Measurements from ENCODE around the gene LOXL3. TPM values are rescaled to one million over a fixed set of nuclear protein-coding genes. Genes with fewer than 3 reads are reported as not detected.

Gene LOXL3
- total RNA-seq, 1 experiment from 2014 or later: 29.0 TPM

- Histone ChIP-seq H4K5ac (ENCODE audit: insufficient read length, low read depth, low read length) (no peak overlapping the region), H3K23me2 (ENCODE audit: insufficient read length, low read depth, low read length, poor library complexity, severe bottlenecking) (peaks cover 20% of the 10 kb centered on the region), H3T11ph (ENCODE audit: low read length) (no peak overlapping the region), H2AFZ (ENCODE audit: low read length) (no peak overlapping the region), H3K4ac (ENCODE audit: low read depth, low read length) (no peak overlapping the region), H3K4me2 (ENCODE audit: insufficient read depth, insufficient read length, low read length) (peak overlapping the region; percentile 63), H3K9ac (ENCODE audit: extremely low read depth, insufficient read length, low read length) (peak overlapping the region; percentile 26), H3K23ac (ENCODE audit: insufficient read length, low read depth, low read length) (no peak overlapping the region), H3K18ac (ENCODE audit: insufficient read length, low read depth, low read length) (no peak overlapping the region), H4K8ac (replicated peaks; ENCODE audit: insufficient read length, low read depth, low read length) (no peak overlapping the region), H3K56ac (ENCODE audit: insufficient read length, low read depth, low read length) (no peak overlapping the region), H3K27ac (ENCODE audit: insufficient read length, low read depth, low read length) (no peak overlapping the region), H2BK20ac (ENCODE audit: low read depth, low read length, poor library complexity, severe bottlenecking) (no peak overlapping the region), H2BK5ac (ENCODE audit: insufficient read length, low read length) (no peak overlapping the region), H2BK12ac (ENCODE audit: insufficient read length, low read depth, low read length) (no peak overlapping the region), H3K9me3 (ENCODE audit: control insufficient read depth, low read depth, low read length) (no peaks in the 10 kb centered on the region), H2AK5ac (ENCODE audit: insufficient read length, low read length) (no peak overlapping the region), H3K79me1 (ENCODE audit: insufficient read depth, low read depth, low read length, poor library complexity, severe bottlenecking) (no peaks in the 10 kb centered on the region), H2BK120ac (ENCODE audit: low read depth, low read length, poor library complexity, severe bottlenecking) (no peak overlapping the region), H3K27me3 (ENCODE audit: insufficient read depth, low read length) (no peaks in the 10 kb centered on the region; the same call in 1 of the 2 replicates), H3K4me1 (ENCODE audit: insufficient read depth, low read length) (0 out of 2 replicates have a peak, but pooled peaks cover 5% of the 10 kb centered on the region), H2BK15ac (ENCODE audit: low read depth, low read length) (no peak overlapping the region), H4K91ac (ENCODE audit: insufficient read length, low read depth, low read length) (no peak overlapping the region), H3K79me2 (ENCODE audit: insufficient read depth, low read length) (no peaks in the 10 kb centered on the region), H4K20me1 (ENCODE audit: control insufficient read depth, insufficient read depth, insufficient read length) (no peaks in the 10 kb centered on the region), H3K14ac (ENCODE audit: insufficient read depth, low read length) (no peak overlapping the region)
- no peaks in the 10 kb centered on the region for H3K9me3 Mint-ChIP-seq
- WGBS (ENCODE audit: extremely low coverage, insufficient read length, low lambda C conversion rate): no CpG with 5 or more reads among the region's 17 CpGs
- no peak overlapping the region for H3K27ac Mint-ChIP-seq
- peaks cover 23 to 29% of the 10 kb centered on the region in 2 experiments for H3K4me1 Mint-ChIP-seq
- peaks cover 0 to 23% (median 15%) of the 10 kb centered on the region in 3 experiments; a peak in 6 of 7 replicates for H3K36me3 Mint-ChIP-seq (ENCODE audit: insufficient read depth in 1 of 3, low read depth in 3 of 3)
- H3K27me3 Mint-ChIP-seq (ENCODE audit: low read depth): peaks cover 51% of the 10 kb centered on the region
- no peak for TF ChIP-seq CTCF (conservative IDR thresholded peaks at IDR 0.05)
- peak overlapping the region; percentile 92 to 93 for H3K4me3 Mint-ChIP-seq
- no peak for DNase-seq
These were observed 1.9 kb upstream of the LOXL3 start for GRCh38 chr2:74555610-74556103.

All from H9 (cell line).